Dermis lymphatic vessel endothelial cell (primary cell): Measurements from ENCODE around the gene DDX25. TPM values are rescaled to one million over a fixed set of nuclear protein-coding genes. Genes with fewer than 3 reads are reported as not detected.

ENCODE experiments used
- total RNA-seq: library from RNA; depleted of rRNA; stranded (reverse); fragments of >200 nt; gene quantifications from 2 replicates; pipeline ENCODE4 v1.2.1, GENCODE V29; 2014

Gene DDX25
- total RNA-seq = 0.11 TPM in 1 of 2 replicates, not detected in the other

DNA sequence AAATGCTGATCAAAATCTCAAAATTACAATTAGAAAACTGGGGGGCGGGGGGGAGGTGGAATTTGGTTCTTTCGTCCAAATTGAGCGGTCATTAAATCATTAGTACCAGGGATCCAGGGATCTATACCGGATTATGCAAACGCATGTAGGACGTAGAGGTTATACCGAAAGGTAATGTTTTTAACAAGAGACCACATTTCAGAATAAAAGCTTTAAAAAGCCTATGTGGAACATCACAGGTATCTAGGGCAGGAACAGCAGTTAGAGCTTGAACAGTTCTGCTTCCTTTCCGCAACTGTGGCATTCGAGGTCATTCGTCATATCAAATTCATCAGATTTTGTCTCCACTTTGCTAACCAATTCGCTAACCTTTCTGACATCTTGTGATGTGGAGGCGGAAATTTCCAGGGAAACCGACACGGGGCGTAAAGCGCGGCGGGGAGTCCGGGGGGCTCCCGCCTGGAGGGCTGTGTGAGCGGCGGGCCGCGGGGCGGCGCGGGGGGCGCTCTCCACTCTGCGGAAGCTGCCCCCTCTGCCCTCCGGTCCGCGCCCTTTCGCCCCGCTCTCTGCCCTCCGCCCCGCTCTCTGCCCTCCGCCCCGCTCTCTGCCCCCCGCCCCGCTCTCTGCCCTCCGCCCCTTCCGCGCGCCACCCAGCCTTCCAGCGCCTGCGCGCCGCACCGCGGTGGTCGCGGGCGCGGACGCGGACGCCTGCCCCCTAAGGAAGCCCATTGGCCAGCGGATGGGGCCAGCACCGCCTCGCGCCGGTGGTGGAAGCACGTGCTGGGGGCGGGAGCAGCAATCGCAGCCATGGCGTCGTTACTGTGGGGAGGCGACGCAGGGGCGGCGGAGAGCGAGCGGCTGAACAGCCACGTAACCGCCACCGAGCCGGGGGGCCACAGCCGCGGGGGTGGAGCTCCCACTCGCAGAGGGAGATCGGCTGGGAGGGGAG is at the start of gene DDX25:
TSS of gene DDX25 (plus strand) at position 798 of the 949 bp plus-strand sequence. CDS start at position 808, 10 bp downstream.

DNA sequence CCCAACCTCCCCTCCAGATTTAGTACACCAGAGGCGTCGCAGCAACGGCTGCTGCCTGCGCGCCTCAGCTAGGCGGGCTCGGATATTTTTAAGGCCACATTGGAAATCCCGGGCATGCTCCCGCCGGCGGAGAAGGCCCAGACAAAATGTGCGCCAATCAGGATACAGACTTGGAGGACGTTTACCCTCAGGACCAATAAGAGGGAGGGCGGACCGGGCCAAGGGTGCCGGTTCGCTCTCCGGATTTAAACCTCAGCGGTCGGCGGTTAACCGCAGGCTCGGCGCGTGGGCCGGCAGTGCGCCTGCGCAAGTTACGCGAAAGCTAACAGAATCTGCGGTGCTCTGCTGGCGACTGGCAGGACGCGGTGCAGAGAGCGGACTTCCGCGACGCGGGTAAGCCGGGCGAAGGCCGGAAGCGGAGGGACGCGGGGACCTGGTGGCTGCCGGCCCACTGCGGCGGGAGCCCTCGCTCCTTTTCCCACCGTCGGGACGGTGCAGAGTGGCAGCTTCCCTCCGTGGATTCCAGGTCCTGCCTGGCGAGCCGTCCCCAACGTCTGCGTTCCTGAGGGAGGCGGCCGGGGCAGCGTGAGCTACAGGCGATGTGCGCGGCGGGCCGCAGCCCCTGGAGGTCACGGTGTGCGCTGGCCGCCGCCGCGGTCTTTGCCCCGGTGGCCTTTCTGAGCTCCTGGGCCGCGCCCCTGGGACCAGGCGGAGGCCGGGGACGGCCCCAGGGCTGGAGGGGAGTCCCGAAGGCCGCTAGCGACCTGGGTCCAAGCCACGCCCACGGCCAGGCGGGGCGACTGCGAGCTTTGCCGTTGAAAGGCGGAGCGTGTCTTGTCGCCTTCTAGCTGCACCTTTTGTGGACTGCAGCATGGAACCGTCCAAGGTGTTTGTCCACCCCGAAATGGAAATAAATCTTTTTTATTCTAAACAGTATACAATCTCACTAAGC is 16.7 kb upstream of the DDX25 start, which contains the start of gene HYLS1:
TSS of gene HYLS1 (plus strand) at position 296 of the 952 bp plus-strand sequence. CDS start 11,701 bp downstream, outside the sequence.

DNA sequence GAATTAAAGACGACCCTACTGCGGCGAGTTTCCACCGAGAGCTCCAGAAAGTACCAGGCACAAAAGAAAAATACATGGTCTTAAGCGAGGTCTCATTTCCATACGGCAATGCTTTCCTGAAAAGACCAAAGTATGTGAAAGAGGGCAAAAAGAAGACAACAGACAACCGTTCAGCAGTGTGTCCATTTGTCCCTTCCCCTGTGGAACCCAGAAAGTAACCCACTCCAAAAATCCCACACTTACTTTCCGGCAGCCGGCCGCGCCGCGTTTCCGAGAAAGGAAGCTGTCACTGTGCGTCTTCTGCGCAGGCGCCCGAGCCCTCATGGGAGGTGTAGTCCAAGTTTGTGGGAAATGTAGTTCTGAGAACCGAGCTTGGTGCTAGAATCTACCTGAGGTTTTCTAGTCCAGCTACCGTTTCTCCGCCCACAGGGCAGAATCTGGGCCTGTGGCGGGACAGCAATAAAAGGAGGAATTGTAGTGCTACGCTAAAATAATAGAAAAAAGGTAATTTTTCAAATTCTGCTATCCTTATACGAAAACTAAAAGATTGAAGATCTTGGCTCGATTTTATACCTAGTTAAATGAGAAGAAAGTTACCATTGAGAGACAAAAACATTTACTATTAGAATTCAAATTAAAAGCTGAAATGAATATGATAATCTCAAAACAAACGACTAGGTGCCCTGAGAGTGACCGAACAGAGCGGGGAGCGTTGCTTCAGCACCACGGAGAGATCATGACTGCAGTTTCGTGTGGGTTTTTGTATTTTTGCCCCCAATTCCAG is 1.2 kb upstream of the DDX25 start, which contains the start of gene PUS3:
TSS of gene PUS3 (minus strand) at position 280 of the 784 bp plus-strand sequence. CDS start 6,922 bp downstream, outside the sequence.

DNA sequence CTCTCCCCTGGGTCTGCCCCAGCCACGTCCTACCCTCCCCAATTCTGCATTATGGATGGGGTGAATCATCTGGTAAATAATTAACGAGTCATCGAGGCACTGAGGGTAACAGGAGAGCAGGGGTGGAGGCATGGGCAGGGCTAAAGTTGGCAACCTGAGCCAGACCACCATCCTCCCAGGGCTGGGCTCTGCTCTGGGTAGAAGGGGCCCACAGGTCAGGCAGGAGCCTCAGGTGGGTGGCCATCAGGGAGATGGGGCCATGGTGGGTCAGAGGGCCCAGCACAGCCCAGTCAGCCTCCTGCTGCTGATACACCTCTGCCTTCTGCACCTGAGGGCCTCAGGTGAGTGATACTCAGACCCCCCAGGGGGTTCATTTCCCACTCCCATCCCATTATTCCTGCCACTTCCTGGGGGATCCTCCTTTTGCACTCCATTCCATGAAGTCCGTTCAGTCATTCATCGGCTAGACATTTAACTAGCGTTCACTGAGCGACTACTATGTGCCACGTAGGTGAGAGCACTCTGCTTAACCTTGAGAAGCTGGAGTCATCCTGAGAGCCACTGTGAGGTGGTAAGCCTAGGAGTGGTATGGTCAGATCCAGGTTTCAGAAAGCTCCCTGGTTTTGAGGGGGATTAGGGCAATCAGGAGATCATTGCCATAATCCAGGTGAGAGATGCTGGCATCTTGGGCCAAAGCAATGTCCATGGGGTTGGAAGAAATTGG is 41.7 kb downstream of the DDX25 start, which contains the start of gene VSIG10L2:
TSS of gene VSIG10L2 (plus strand) at position 248 of the 724 bp plus-strand sequence. CDS start at position 260, 12 bp downstream.

Other genes with a start within 250 kb of the DDX25 start
- gene ACRV1, start 223.7 kb upstream of the DDX25 start, total RNA-seq = not detected in 2 replicates
- gene PATE1, start 158.2 kb upstream of the DDX25 start, total RNA-seq = not detected in 2 replicates
- gene PATE2, start 125.7 kb upstream of the DDX25 start, total RNA-seq = 0.22 TPM in 1 of 2 replicates, not detected in the other
- not detected in 2 replicates for gene PATE3, start 116.4 kb upstream of the DDX25 start, total RNA-seq
- not detected in 2 replicates for gene PATE4, start 71.2 kb upstream of the DDX25 start, total RNA-seq
- 6.9 and 7.4 TPM in 2 replicates for gene HYLS1, start 16.8 kb upstream of the DDX25 start, total RNA-seq
- gene PUS3, start 1.3 kb upstream of the DDX25 start, total RNA-seq = 7.4 and 13.1 TPM in 2 replicates
- 0.09 TPM in 1 of 2 replicates, not detected in the other for gene VSIG10L2, start 41.5 kb downstream of the DDX25 start, total RNA-seq
- 1.8 and 2.3 TPM in 2 replicates for gene CDON, start 158.4 kb downstream of the DDX25 start, total RNA-seq